Memory B cell (primary cell): ENCODE results near the gene CCDC88C.

Experiments used
- ATAC-seq: fragments of 150-1000 bp; cut with Tn5 transposase; 2 replicates; pipeline ENCODE4 v1.10.0; 2021; ENCODE audit warnings: low read depth, mild to moderate bottlenecking, moderate library complexity
- DNase-seq, 2 donors: peaks; one replicate each; pipeline ENCODE4 v3.0.0; 2022; ENCODE audit warnings: low spot score in 2 of 2
- H3K27ac Mint-ChIP-seq: one replicate; pipeline ENCODE4 v1.8.0; 2022; ENCODE audit warnings: mild to moderate bottlenecking, moderate library complexity, mixed read lengths
- H3K27me3 Mint-ChIP-seq: one replicate; pipeline ENCODE4 v1.8.0; 2022; ENCODE audit warnings: mixed read lengths
- H3K36me3 Mint-ChIP-seq: one replicate; pipeline ENCODE4 v1.8.0; 2022; ENCODE audit warnings: mild to moderate bottlenecking, mixed read lengths
- H3K4me1 Mint-ChIP-seq: one replicate; pipeline ENCODE4 v1.8.0; 2022; ENCODE audit warnings: mixed read lengths
- H3K4me3 Mint-ChIP-seq: one replicate; pipeline ENCODE4 v1.8.0; 2022; ENCODE audit warnings: mild to moderate bottlenecking, moderate library complexity, mixed read lengths
- H3K9me3 Mint-ChIP-seq: one replicate; pipeline ENCODE4 v1.8.0; 2022; ENCODE audit warnings: mixed read lengths

CCDC88C gene

DNA sequence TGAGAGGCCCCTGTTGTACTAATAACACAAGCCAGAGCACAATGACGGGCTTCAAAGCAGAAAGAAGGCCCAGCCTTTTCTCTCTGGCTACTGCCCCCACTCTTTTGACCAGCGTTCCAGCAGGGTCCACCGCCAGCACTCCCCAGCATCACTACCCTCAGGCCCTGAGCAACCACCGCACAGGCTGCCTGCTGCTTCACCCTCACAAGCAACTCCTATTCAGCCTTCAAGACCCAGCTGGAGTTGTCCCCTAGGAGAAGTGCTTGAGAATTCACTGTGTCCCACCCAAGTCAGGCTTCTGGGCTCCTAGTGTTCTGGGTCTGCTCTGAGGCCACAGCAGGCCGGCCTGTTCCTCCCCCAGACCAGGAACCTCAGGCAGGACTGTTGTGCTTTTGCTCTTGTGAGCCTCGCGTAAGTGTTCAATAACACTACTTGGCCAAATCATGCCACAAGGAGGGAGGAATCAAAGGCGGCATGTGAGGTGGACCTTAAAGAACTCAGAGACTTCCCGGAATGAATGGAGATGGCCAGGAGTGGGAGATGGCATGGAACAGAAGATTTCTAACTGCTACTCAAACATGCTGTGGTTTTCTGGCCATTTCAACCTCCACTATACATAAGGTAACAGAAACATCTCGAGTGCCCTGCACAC, 89.8 kb downstream of the CCDC88C start:
- Mint-ChIP-seq H3K4me3 (no peak overlapping the region), H3K27ac (peak overlapping the region; percentile 100), H3K9me3 (no peaks in the 10 kb centered on the region), H3K4me1 (peaks cover 45% of the 10 kb centered on the region), H3K36me3 (peaks cover 26% of the 10 kb centered on the region), H3K27me3 (no peaks in the 10 kb centered on the region)
- ATAC-seq, result no peak
- DNase-seq, result no peak

DNA sequence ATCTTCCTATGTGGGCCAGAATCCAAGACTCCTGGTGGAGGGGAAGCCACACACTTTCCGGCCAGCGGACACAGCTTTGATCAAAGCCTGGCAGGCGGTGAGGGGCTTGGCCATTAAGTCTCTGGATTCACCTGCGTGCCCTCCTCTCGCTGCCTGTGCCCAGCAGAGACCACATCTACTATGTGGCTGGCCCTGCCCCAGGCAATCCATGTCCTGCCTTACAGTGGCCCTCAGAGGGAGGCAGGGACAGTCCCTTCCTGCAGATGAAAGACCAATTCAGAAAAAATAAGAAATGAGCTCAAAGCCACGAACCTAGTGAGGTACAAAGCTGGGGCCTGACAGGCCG, 90.4 kb downstream of the CCDC88C start:
- Mint-ChIP-seq H3K4me3 (no peak overlapping the region), H3K4me1 (peaks cover 42% of the 10 kb centered on the region), H3K27ac (peak overlapping the region; percentile 100), H3K36me3 (peaks cover 27% of the 10 kb centered on the region), H3K9me3 (no peaks in the 10 kb centered on the region), H3K27me3 (no peaks in the 10 kb centered on the region)
- DNase-seq, result no peak
- ATAC-seq, result no peak

- H3K9me3 Mint-ChIP-seq, result no peaks in the 10 kb centered on the region
- peaks cover 45% of the 10 kb centered on the region for H3K4me1 Mint-ChIP-seq
- ATAC-seq (no peak), DNase-seq (no peak)
- H3K4me3 Mint-ChIP-seq, result no peak overlapping the region
- H3K27me3 Mint-ChIP-seq, result no peaks in the 10 kb centered on the region
- peak overlapping the region; percentile 100 for H3K27ac Mint-ChIP-seq
- H3K36me3 Mint-ChIP-seq, result peaks cover 29% of the 10 kb centered on the region
These were observed 90.9 kb downstream of the CCDC88C start for GRCh38 chr14:91326514-91327249.

GRCh38 chr14:91324606-91325575, 92.7 kb downstream of the CCDC88C start:
- ATAC-seq (no peak), DNase-seq (no peak)
- Mint-ChIP-seq H3K27ac (peak overlapping the region; percentile 100), H3K36me3 (peaks cover 24% of the 10 kb centered on the region), H3K9me3 (no peaks in the 10 kb centered on the region), H3K4me1 (peaks cover 38% of the 10 kb centered on the region), H3K27me3 (no peaks in the 10 kb centered on the region), H3K4me3 (peak overlapping the region; percentile 87)

GRCh38 chr14:91323671-91324605, 93.7 kb downstream of the CCDC88C start:
- H3K9me3 Mint-ChIP-seq, result no peaks in the 10 kb centered on the region
- H3K4me1 Mint-ChIP-seq, result peaks cover 35% of the 10 kb centered on the region
- H3K4me3 Mint-ChIP-seq, result peak overlapping the region; percentile 87
- H3K36me3 Mint-ChIP-seq, result peaks cover 24% of the 10 kb centered on the region
- DNase-seq (peak; percentile 98), ATAC-seq (peak; percentile 79)
- no peaks in the 10 kb centered on the region for H3K27me3 Mint-ChIP-seq
- peak overlapping the region; percentile 100 for H3K27ac Mint-ChIP-seq

DNA sequence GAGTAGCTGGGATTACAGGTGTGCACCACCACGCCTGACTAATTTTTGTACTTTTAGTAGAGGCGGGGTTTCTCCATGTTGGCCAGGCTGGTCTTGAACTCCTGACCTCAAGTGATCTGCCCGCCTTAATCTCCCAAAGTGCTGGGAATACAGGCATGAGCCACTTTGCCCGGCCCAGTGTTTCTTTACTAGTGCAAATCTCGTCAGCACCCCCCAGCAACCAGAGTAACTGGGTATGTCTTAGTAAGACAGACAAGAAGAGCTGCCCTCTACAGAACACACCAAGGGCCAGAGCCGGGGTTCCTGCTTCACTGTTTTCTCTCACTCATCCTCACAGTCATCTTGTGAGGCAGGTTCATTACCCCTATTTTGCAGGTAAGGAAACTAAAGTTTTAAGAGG, 94.6 kb downstream of the CCDC88C start:
- Mint-ChIP-seq H3K36me3 (peaks cover 24% of the 10 kb centered on the region), H3K4me1 (peaks cover 38% of the 10 kb centered on the region), H3K4me3 (peak overlapping the region; percentile 87)

GRCh38 chr14:91322623-91323022, 95.0 kb downstream of the CCDC88C start:
- H3K27ac Mint-ChIP-seq, result peak overlapping the region; percentile 100
- H3K4me3 Mint-ChIP-seq, result peak overlapping the region; percentile 37
- no peaks in the 10 kb centered on the region for H3K9me3 Mint-ChIP-seq
- H3K27me3 Mint-ChIP-seq, result no peaks in the 10 kb centered on the region
- H3K36me3 Mint-ChIP-seq, result peaks cover 24% of the 10 kb centered on the region
- no peak for ATAC-seq
- DNase-seq, result no peak
- H3K4me1 Mint-ChIP-seq, result peaks cover 42% of the 10 kb centered on the region

More for the DNA sequence above, 94.6 kb downstream of the CCDC88C start:
- Mint-ChIP-seq H3K9me3 (no peaks in the 10 kb centered on the region), H3K27ac (peak overlapping the region; percentile 100), H3K27me3 (no peaks in the 10 kb centered on the region)
- no peak for ATAC-seq
- DNase-seq, result no peak

DNA sequence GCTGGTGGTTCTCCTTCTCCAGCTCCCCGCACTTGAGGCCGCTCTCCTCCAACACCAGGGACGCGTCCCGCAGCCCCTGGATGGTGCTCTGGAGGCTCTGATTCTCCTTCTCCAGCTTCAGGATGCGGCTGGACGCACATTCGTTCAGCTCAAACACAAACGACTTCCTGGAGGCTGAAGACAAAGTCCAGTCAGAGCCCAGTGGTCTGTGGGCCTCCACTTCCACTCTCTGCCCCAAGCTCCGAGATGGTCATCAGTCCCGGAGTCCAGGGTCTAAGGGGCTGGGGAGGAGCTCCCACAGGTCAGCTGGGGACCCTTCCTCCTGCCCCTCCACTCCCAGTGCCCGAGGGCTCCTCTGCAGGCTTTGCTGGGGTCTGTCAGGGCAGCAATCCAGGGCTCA, 96.5 kb downstream of the CCDC88C start:
- H3K4me1 Mint-ChIP-seq, result peaks cover 53% of the 10 kb centered on the region
- H3K27me3 Mint-ChIP-seq, result no peaks in the 10 kb centered on the region
- no peak overlapping the region for H3K4me3 Mint-ChIP-seq
- H3K36me3 Mint-ChIP-seq, result peaks cover 24% of the 10 kb centered on the region
- ATAC-seq (no peak), DNase-seq (no peak)
- H3K27ac Mint-ChIP-seq, result peak overlapping the region; percentile 100
- no peaks in the 10 kb centered on the region for H3K9me3 Mint-ChIP-seq

GRCh38 chr14:91320266-91320665, 97.4 kb downstream of the CCDC88C start:
- DNase-seq, result no peak
- ATAC-seq, result no peak
- H3K27ac Mint-ChIP-seq, result peak overlapping the region; percentile 100
- no peaks in the 10 kb centered on the region for H3K9me3 Mint-ChIP-seq
- H3K4me3 Mint-ChIP-seq, result no peak overlapping the region
- no peaks in the 10 kb centered on the region for H3K27me3 Mint-ChIP-seq
- peaks cover 24% of the 10 kb centered on the region for H3K36me3 Mint-ChIP-seq
- peaks cover 53% of the 10 kb centered on the region for H3K4me1 Mint-ChIP-seq

GRCh38 chr14:91318911-91319310, 98.7 kb downstream of the CCDC88C start:
- Mint-ChIP-seq H3K27me3 (no peaks in the 10 kb centered on the region), H3K9me3 (no peaks in the 10 kb centered on the region), H3K27ac (no peak overlapping the region), H3K4me1 (peaks cover 48% of the 10 kb centered on the region), H3K36me3 (peaks cover 26% of the 10 kb centered on the region), H3K4me3 (no peak overlapping the region)
- no peak for ATAC-seq
- no peak for DNase-seq

DNA sequence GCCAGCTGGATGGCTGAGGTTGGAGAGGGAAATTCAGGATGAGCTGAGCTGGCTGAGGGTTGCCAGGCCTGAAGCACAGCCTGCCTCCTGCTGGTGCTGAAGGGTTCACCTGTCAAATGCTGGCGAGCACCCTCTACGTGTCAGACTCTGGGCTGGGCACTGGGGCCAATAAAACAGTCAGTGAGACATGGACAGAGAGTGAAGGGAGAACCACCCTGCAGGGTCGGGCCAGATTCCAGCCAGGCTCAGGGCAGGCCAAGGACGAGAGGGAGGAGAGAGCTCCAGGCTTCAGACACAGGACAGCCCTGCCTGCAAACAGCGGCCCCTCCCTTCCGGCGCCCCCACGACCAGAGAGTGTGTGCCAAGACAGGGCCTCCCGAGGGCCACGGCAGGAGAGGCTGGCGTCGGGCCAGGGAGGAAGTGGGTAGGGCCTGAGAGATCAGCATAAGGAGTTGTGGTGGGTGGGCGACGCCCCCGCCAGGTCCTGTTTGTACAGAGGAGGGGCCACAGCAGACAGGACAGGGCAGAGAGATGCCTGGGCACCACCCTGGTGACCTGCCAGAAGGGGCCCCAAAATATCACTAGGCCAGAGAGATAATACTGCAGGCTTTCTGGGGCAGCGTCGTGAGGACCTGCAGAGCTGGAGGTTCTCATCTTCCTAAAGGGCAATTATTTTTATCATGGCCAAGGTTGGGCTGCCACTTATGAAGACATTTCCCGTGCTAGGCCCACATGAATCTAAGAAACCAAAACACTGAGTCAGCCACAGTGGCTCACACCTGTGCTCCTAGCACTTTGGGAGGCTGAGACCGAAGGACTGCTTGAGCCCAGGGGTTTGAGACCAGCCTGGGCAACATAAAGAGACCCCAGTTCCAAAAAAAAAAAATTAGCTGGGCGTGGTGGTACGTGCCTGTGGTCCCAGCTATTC, 100.0 kb downstream of the CCDC88C start:
- Mint-ChIP-seq H3K36me3 (peaks cover 38% of the 10 kb centered on the region), H3K27me3 (no peaks in the 10 kb centered on the region), H3K9me3 (no peaks in the 10 kb centered on the region), H3K27ac (peak overlapping the region; percentile 95), H3K4me1 (peaks cover 51% of the 10 kb centered on the region), H3K4me3 (peak overlapping the region; percentile 59)
- peak in 1 of 2 donors; percentile 31 for DNase-seq
- peak; percentile 7 for ATAC-seq

DNA sequence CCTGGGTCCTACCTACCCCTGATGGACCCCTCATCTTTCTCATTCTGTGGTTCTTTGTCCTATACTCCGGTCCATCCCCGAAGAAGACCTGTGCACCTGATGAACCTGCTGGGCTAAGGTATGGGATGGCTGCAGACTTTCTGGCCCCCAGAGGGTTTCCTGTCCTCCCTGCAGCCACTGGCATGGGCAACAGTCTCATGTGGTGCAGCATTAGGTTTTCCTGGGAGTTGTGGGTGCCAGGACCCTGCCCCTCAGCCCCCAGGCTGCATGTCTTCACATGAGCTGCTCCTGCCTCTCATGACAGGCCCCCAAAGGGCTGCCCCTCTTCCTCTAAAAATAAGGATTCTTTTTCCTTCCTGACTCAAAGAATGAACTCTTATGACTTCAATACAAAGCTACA, 100.9 kb downstream of the CCDC88C start:
- Mint-ChIP-seq H3K9me3 (no peaks in the 10 kb centered on the region), H3K27ac (peak overlapping the region; percentile 95), H3K27me3 (no peaks in the 10 kb centered on the region), H3K36me3 (peaks cover 35% of the 10 kb centered on the region), H3K4me1 (peaks cover 46% of the 10 kb centered on the region), H3K4me3 (peak overlapping the region; percentile 59)
- ATAC-seq, result no peak
- no peak for DNase-seq
